Measurements from ENCODE around the gene PTGES2.
A peak's percentile ranks its signal among the peaks of the same experiment; 100 is the strongest.

The PTGES2 gene

DNA sequence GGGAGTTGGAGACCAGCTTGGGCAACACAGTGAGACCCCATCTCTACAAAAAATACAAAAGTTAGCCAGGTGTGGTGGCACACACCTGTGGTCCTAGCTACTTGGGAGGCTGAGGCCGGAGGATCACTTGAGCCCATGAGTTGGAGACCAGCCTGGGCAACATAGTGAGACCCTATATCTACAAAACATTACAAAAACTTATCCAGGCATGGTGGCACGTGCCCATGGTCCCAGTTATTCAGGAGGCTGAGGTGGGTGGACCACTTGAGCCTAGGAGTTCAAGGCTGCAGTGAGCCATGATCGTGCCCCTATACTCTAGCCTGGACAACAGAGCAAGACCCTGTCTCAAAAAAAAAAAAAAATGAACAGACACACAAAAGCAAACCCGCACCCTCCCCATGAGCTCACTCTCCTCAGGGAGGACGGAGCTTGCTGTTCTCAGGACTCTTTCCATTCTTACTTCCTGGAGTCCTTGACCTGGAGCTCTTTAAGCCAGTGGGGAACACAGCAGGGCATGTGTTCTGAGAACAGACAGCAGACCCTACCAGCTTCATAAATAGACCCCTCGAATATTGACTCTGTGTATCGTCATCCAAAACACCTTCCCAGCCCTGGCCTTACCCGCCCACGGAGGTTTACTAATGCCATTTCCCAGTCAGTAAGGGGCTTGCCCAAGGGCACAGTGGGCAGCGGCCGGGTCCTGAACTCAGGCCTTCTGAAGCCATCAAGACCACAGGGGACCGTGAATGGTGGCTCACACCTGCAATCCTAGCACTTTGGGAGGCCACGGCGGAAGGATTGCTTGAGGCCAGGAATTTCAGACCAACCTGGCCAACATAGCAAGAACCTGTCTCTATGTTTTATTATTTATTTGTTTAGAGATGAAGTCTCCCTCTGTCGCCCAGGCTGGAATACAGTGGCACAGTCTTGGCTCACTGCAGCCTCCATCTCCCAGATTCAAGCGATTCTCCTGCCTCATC is 11.1 kb downstream of the PTGES2 start:
- Histone ChIP-seq H2BK12ac (ENCODE audit: low read length) (no peak overlapping the region), H3K79me2 (ENCODE audit: control insufficient read depth, insufficient read depth, low read length, poor library complexity) (no peaks in the 10 kb centered on the region), H4K91ac (ENCODE audit: low read depth, low read length) (no peak overlapping the region), H2BK120ac (ENCODE audit: insufficient read depth, low read length, poor library complexity) (no peak overlapping the region), H4K8ac (ENCODE audit: low read depth, low read length) (no peak overlapping the region), H2BK5ac (ENCODE audit: low read depth, low read length, poor library complexity) (no peak overlapping the region), H2AFZ (ENCODE audit: insufficient read depth, low read length, poor library complexity) (no peak overlapping the region), H2AK5ac (ENCODE audit: low read length) (no peak overlapping the region), H3K18ac (ENCODE audit: low read length) (no peak overlapping the region), H3K79me1 (ENCODE audit: low read length) (no peaks in the 10 kb centered on the region), H4K12ac (ENCODE audit: low read depth, low read length) (no peak overlapping the region), H3K27me3 (ENCODE audit: insufficient read depth, low read length) (no peaks in the 10 kb centered on the region), H3K4me1 (ENCODE audit: control insufficient read depth in 1 of 2, insufficient read depth in 2 of 2, low read length in 2 of 2) (no peaks in the 10 kb centered on the region), H3K9ac (ENCODE audit: low read length) (no peak overlapping the region), H3K14ac (ENCODE audit: low read length) (no peak overlapping the region), H3K36me3 (ENCODE audit: control insufficient read depth in 1 of 2, insufficient read depth in 2 of 2, low read length in 2 of 2) (peaks cover 24% of the 10 kb centered on the region in 2 experiments), H3K23ac (ENCODE audit: low read length) (no peak overlapping the region), H3K9me3 (ENCODE audit: insufficient read depth, low read depth, low read length) (peaks cover 4% of the 10 kb centered on the region), H3K4me3 (ENCODE audit: low read depth, low read length) (no peak overlapping the region), H3K27ac (ENCODE audit: low read depth, low read length) (no peak overlapping the region), H3K4ac (ENCODE audit: low read depth, low read length) (no peak overlapping the region), H3K4me2 (ENCODE audit: low read length) (no peak overlapping the region)
- DNase-seq: no peak
- no CpG with 5 or more reads among the region's 16 CpGs for WGBS (ENCODE audit: extremely low coverage, insufficient coverage, insufficient read length)

DNA sequence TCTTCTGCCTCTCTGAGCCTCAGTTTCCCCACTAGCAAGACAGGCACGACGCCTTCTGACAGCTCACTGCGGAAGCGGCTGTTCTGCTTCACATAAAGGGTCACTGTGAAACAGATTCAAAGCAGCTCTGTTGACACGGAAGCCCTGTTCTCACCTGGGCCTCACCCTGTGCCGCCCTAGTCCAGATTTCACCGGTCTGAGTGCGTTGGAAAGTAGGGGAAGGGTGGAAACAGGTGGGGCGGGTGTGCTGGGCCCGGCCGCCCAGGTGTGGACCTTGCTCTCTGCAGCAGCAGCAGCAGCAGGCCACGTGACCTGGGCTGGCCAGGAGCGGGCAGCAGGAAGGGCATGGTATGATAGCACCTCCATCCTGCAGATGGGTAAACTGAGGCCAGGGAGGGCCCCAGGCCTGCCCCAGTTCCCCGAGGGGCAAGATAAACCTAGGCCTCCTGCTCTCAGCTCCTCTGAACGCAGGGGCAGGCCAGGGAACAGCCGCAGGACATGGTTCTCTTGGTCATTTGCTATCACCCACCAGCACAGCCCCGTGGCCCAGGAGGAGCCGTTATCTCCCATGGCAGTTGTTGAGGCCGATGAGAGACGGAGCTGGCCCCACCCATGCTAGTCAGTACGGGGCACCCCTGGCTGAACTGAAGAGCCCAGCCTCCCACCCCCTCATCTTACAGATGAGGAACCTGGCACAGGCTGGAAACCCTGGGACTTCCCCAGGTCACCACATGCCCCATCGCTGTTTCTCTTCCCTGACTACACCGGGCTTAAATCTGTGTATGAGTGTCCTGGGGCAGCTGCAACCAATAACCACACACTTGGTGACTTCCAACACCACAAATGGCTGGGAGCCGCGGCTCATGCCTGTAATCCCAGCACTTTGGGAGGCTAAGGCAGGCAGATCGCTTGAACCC is 12.1 kb downstream of the PTGES2 start:
- H3K4ac ChIP-seq (ENCODE audit: low read depth, low read length): no peak overlapping the region
- no peak overlapping the region for H3K4me2 ChIP-seq (ENCODE audit: low read length)
- no peak overlapping the region for H3K18ac ChIP-seq (ENCODE audit: low read length)
- H4K91ac ChIP-seq (ENCODE audit: low read depth, low read length): no peak overlapping the region
- H2BK5ac ChIP-seq (ENCODE audit: low read depth, low read length, poor library complexity): no peak overlapping the region
- peaks cover 14 to 16% of the 10 kb centered on the region in 2 experiments for H3K36me3 ChIP-seq (ENCODE audit: control insufficient read depth in 1 of 2, insufficient read depth in 2 of 2, low read length in 2 of 2)
- WGBS (ENCODE audit: extremely low coverage, insufficient coverage, insufficient read length): no CpG with 5 or more reads among the region's 26 CpGs
- no peaks in the 10 kb centered on the region for H3K79me2 ChIP-seq (ENCODE audit: control insufficient read depth, insufficient read depth, low read length, poor library complexity)
- no peak overlapping the region for H2AFZ ChIP-seq (ENCODE audit: insufficient read depth, low read length, poor library complexity)
- no peak overlapping the region for H4K12ac ChIP-seq (ENCODE audit: low read depth, low read length)
- no peak overlapping the region for H3K23ac ChIP-seq (ENCODE audit: low read length)
- no peak overlapping the region for H3K14ac ChIP-seq (ENCODE audit: low read length)
- peaks cover 3% of the 10 kb centered on the region for H3K9me3 ChIP-seq (ENCODE audit: insufficient read depth, low read depth, low read length)
- no peaks in the 10 kb centered on the region for H3K4me1 ChIP-seq (ENCODE audit: control insufficient read depth in 1 of 2, insufficient read depth in 2 of 2, low read length in 2 of 2)
- no peak overlapping the region for H2AK5ac ChIP-seq (ENCODE audit: low read length)
- H3K79me1 ChIP-seq (ENCODE audit: low read length): no peaks in the 10 kb centered on the region
- no peak overlapping the region for H2BK12ac ChIP-seq (ENCODE audit: low read length)
- no peak overlapping the region for H3K4me3 ChIP-seq (ENCODE audit: low read depth, low read length)
- H3K27ac ChIP-seq (ENCODE audit: low read depth, low read length): no peak overlapping the region
- no peak overlapping the region for H2BK120ac ChIP-seq (ENCODE audit: insufficient read depth, low read length, poor library complexity)
- peak in 1 of 2 donors; percentile 72 for DNase-seq
- H3K27me3 ChIP-seq (ENCODE audit: insufficient read depth, low read length): no peaks in the 10 kb centered on the region
- H3K9ac ChIP-seq (ENCODE audit: low read length): no peak overlapping the region
- no peak overlapping the region for H4K8ac ChIP-seq (ENCODE audit: low read depth, low read length)

DNA sequence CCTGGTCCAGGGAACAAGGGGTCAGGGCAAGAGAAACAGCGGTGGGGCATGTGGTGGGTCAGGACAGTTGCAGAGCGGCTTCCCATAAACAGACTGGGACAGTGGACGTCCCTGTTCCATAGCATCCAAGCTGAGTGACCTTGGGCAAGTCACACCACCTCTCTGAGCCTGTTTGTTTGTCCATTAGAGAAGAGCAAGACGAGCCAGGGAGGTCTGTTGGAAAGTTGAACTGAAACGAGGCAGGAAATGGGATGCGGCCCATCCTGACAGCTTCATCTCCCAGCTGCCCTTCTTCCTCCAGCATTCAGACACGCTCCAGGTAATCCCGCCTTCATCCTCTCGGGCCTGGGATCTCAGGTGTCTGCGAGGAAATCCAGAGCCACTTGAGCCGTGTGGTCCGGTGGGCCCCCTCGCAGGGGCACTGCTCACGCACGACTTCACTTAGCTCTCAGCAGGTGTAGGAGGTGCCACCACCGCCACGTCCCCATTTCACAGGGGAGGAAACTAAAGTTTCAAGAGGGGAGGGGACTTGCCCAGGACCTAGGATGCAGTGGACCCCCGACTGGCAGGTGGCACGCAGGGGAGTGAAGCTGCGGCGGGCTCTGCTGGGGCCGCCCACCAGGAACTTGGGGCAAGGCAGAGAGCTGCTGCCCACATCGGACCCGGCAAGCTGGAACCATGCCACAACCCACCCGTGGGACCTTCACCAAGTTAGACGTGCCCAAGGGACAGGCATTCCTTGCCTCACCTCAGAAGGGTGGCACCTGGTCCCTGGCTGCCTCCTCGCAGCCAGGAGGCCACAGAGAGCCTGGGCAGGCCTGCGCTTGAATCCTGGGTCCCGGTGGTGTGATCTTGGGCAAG is 13.0 kb downstream of the PTGES2 start:
- Histone ChIP-seq H3K79me2 (ENCODE audit: control insufficient read depth, insufficient read depth, low read length, poor library complexity) (no peaks in the 10 kb centered on the region), H3K23ac (ENCODE audit: low read length) (no peak overlapping the region), H2BK5ac (ENCODE audit: low read depth, low read length, poor library complexity) (no peak overlapping the region), H4K12ac (ENCODE audit: low read depth, low read length) (no peak overlapping the region), H3K27ac (ENCODE audit: low read depth, low read length) (no peak overlapping the region), H3K4me3 (ENCODE audit: low read depth, low read length) (no peak overlapping the region), H2BK120ac (ENCODE audit: insufficient read depth, low read length, poor library complexity) (no peak overlapping the region), H4K8ac (ENCODE audit: low read depth, low read length) (no peak overlapping the region), H3K4ac (ENCODE audit: low read depth, low read length) (no peak overlapping the region), H3K9ac (ENCODE audit: low read length) (no peak overlapping the region), H3K9me3 (ENCODE audit: insufficient read depth, low read depth, low read length) (peaks cover 2% of the 10 kb centered on the region), H3K18ac (ENCODE audit: low read length) (no peak overlapping the region), H2AFZ (ENCODE audit: insufficient read depth, low read length, poor library complexity) (no peak overlapping the region), H4K91ac (ENCODE audit: low read depth, low read length) (no peak overlapping the region), H3K4me2 (ENCODE audit: low read length) (no peak overlapping the region), H3K79me1 (ENCODE audit: low read length) (no peaks in the 10 kb centered on the region), H2AK5ac (ENCODE audit: low read length) (no peak overlapping the region), H3K4me1 (ENCODE audit: control insufficient read depth in 1 of 2, insufficient read depth in 2 of 2, low read length in 2 of 2) (no peaks in the 10 kb centered on the region), H3K14ac (ENCODE audit: low read length) (no peak overlapping the region), H2BK12ac (ENCODE audit: low read length) (no peak overlapping the region), H3K36me3 (ENCODE audit: control insufficient read depth in 1 of 2, insufficient read depth in 2 of 2, low read length in 2 of 2) (peaks cover 9 to 16% of the 10 kb centered on the region in 2 experiments), H3K27me3 (ENCODE audit: insufficient read depth, low read length) (no peaks in the 10 kb centered on the region)
- DNase-seq: no peak
- WGBS (ENCODE audit: extremely low coverage, insufficient coverage, insufficient read length): no CpG with 5 or more reads among the region's 29 CpGs

All from trophoblast cell (in vitro differentiated cells and primary cell).